Activated CD4-positive, alpha-beta T cell treated with anti-CD3 and anti-CD28 coated beads, Interleukin-2, Interleukin-4, amounts not matched to agents 100 ng/mL and 50 ng/mL, durations not matched to agents 16 hours and 8 hours (primary cell): ENCODE data around the gene SLC26A2.
"Not testable (repeated sequence)": the region's sequence is repeated elsewhere in the genome, so short reads cannot be mapped to it uniquely, and the experiment has no call there.

Source experiments
- DNase-seq: peaks from one replicate; pipeline ENCODE4 v3.0.0-alpha.2; 2020; ENCODE audit warnings: low spot score

SLC26A2 gene

GRCh38 chr5:149937610-149938009 lies 22.9 kb upstream of the SLC26A2 start:
- no peak for DNase-seq

- DNase-seq: no peak
Measured at GRCh38 chr5:149938279-149938678, 22.3 kb upstream of the SLC26A2 start.

GRCh38 chr5:149938791-149939358 lies 21.7 kb upstream of the SLC26A2 start:
- peak; percentile 25 for DNase-seq

DNA sequence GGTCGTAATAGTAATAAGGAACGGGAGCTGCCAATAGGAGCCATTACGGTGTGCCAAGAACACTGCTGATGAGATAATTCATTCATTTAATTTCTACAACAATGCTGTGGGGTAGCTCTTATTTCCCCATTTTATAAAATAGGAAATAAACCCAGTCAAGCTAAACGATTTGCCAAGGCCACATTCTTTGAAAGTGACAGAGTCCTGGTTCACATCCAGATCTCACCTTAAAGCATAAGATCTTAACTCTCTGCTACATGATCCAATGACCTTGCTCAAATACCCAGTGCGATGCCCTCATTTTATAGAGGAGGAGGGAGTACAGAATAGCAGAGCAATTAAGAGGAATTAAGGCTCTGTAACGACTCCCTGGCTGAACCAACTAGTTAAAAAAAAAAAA lies 21.0 kb upstream of the SLC26A2 start:
- DNase-seq: no peak

DNA sequence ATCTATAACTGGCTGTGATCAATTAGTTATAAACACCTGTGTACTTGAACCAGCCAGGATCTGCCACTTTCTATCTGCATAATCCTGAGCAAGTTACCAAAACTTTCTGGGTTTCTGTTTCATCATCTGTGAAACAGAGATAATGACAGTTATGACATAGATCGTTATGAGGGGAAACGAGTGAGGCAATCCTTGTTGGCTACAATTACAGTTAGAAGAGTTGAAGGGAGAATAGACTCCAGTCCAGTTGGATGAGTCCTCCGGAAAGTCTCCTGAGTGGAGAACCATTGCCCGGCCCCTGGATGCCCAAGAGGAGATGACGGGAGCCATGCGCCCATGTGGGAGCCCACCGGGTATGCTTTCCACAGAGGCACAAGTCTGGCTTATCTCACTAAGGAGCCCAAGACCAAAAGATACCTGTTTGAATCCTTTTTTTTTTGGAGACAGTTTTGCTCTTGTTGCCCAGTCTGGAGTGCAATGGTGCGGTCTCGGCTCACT lies 20.4 kb upstream of the SLC26A2 start:
- peak; percentile 65 for DNase-seq

DNA sequence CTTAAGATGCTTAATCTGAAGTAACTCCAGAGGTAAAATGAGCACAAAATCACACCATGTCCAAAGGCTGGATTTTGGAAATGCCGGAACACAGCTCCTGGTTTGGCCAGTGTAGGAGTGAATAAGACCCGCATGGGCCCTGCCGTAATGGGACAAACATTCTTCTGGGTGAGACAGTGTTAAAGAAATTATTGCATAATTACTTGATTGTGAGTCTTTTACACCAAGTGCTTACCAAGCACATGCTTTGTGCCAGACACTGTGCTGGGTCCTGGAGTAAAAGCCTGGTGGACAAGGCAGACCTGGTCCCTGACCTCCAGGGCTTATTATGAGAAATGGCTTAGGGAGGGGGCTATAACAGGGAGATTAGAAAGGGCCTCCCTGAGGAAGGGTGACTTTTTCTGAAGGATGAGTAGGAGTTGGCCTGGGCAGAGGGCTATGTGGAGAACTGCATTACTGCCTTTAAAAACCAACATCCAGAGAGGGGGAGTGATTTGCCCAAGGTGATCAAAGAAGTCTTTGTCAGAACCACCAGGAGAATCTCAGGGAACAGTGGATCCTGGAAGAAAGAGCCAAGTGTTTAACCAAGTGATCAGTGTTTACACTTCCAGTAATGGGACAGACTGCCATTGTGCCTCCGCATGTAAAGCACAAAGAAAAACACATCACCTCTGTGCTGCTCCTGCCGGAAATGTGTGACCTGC lies 19.5 kb upstream of the SLC26A2 start:
- DNase-seq: no peak

DNA sequence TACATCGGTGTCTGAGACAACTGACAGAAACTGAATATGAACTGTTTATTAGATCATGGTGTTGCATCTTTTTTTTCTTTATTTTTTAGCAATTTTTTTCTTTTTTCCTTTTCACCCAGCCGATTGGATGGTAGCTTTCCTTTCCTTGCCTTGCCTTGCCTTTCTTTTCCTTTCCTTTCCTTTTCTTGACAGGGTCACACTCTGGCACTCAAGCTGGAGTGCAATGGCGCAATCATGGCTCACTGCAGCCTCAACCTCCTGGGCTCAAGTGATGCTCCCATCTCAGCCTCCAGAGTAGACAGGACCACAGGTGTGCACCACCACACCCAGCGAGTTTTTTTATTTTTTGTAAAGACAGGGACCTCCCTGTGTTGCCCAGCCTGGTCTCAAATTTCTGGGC lies 18.8 kb upstream of the SLC26A2 start:
- no peak for DNase-seq

GRCh38 chr5:149942199-149942598 lies 18.4 kb upstream of the SLC26A2 start:
- no peak for DNase-seq

- DNase-seq: not testable (repeated sequence)
Measured at GRCh38 chr5:149942741-149943169, 17.8 kb upstream of the SLC26A2 start.

DNA sequence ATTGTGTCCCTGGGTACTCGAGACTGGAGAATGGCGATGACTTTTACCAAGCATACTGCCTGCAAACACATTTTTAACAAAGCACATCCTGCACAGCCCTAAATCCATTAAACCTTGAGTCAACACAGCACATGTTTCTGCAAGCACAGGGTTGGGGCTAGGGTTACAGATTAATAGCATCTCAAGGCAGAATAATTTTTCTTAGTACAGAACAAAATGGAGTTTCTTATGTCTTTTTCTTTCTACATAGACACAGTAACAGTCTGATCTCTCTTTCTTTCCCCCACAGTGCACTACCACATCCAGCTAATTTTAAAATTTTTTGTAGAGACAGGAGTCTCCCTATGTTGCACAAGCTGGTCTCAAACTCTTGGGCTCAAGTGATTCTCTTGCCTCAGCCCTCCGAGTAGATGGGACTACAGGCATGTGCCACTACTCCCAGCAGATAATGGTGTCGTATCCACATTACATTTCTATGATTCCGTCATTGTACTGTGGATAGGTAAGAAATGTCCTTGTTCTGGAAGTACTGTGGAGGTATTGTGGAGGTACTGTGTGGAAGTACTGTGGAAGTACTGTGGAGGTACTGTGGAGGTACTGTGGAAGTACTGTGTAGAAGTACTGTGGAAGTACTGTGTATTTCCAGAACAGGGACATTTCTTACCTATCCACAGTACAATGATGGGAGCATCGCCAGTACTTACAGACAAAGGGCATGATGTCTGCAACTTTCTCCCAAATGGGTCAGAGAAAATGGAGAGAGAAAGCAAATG lies 17.2 kb upstream of the SLC26A2 start:
- not testable (repeated sequence) for DNase-seq

- DNase-seq: no peak
Measured at GRCh38 chr5:149944666-149945065, 15.9 kb upstream of the SLC26A2 start, which contains the start of gene PDE6A. Gene PDE6A, minus strand, starts transcription at chr5:149944793. Its CDS starts 120 bp downstream, at chr5:149944673.

- no peak for DNase-seq
Measured at GRCh38 chr5:149946118-149946517, 14.4 kb upstream of the SLC26A2 start.

DNA sequence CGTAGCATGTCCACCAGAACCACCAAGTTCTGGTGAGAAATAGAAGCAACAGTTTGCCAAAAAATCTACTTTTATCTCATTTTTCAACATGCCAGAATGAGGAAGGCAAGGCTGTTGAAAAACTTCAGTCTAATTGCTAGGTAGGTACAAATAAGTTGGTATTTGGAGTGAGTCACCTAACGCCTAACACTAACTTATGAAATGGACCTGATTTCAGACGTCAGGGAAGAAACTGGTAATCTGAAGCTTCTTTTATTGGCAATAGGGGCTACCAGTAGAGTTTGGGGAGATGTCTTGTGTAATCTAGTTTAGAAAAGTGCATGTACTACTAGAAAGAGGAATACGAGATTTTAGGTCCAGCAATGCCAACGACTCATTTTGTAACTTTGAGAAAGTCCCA lies 11.6 kb upstream of the SLC26A2 start:
- DNase-seq: no peak

DNA sequence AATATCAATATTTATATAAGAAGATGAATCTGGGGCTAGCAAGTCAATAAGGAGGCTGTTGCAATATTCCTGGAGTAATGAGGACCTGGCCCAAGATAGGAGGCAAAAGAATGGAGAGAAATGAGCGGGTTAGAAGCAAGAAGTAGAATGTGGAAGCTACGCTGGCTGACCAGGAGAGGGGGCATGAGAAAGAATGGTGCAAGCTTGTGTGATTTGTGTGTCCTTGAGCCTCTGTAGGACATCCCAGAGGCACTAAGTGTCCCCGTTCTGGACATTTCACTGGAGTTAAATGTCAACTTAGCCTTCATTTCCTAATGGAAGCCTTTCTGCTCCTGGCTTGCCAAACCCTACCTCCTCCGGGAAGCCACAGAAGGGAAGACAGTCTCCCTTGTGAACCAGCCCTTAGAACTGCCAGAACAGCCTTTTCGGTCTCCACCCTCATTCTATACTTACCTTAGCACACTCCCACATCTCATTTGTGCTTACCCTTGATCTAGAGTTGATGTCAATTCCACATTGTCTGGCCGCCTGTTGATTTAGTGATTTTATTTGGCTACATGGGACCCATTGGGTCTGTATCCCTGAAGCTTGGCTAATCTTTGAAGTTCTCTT lies 9.3 kb upstream of the SLC26A2 start:
- no peak for DNase-seq

- no peak for DNase-seq
Measured at GRCh38 chr5:149953436-149954121, 7.0 kb upstream of the SLC26A2 start.

GRCh38 chr5:149954798-149955197 lies 5.8 kb upstream of the SLC26A2 start:
- no peak for DNase-seq

DNA sequence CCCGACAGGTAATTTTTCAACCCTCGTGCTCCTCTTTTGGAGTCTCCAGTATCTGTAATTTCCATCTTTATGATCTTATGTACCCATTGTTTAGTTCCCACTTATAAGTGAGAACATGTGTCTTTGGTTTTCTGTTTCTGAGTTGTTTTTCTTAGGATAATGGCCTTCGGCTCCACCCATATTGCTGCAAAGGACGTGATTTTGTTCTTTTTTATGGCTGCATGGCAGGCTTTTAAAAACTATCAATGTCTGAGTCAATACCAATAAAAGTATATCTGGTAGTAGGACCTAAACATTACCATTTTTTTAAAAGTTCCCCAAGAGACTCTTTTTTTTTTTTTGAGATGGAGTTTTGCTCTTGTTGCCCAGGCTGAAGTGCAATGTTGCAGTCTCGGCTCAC lies 3.9 kb upstream of the SLC26A2 start:
- DNase-seq: no peak

- DNase-seq: no peak
Measured at GRCh38 chr5:149957855-149958254, 2.7 kb upstream of the SLC26A2 start.

DNA sequence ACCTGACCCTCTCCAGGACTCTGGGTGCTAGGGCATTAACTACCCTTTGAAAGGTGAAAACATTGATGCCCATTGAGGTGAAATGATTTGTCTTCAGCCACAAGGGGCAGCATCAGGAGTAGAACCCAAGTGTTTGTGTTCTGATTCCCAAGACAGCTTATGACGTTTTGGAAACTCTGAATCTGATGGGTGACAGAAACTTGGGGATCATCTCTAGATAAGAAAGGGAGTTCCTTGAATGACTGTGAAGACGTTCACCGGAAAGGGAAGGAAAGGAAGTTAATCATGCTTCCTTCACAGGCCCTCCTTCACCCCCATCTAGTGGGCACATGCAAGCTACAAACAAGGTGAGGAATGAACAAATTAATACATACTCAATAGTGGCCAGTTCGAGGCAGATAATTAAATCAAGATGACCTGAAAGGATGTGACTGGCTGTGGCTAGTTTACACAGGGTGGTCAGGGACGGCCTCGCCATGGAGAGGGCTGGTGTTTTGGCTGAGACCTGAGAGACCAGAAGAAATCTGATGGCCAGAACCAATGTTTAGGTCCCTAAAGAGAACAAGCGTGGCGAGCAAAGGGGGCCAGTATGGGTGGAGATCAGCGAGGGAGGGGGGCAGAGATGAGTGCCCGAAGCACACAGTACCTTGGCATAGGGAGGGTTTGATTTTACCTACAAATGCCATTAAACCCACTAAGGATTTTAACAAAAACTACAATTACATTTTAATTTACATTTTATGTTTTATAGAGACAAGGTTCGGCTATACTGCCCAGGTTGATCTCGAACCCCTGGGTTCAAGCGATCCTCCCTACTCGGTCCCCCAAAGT lies 937 bp upstream of the SLC26A2 start:
- DNase-seq: peak; percentile 84

GRCh38 chr5:149961186-149961685 lies 678 bp downstream of the SLC26A2 start:
- DNase-seq: no peak

GRCh38 chr5:149961957-149962409 lies 1.4 kb downstream of the SLC26A2 start:
- DNase-seq: peak; percentile 9
